Hematopoietic multipotent progenitor cell treated with erythropoietin and hydrocortisone succinate and interleukin-3 and kit ligand, for 8 days (in vitro differentiated cells): Measurements from ENCODE around the gene DCAF6.

Experiments used
- DNase-seq: peaks from one replicate; pipeline ENCODE4 v3.0.0-alpha.2; 2015

DCAF6 gene

DNA sequence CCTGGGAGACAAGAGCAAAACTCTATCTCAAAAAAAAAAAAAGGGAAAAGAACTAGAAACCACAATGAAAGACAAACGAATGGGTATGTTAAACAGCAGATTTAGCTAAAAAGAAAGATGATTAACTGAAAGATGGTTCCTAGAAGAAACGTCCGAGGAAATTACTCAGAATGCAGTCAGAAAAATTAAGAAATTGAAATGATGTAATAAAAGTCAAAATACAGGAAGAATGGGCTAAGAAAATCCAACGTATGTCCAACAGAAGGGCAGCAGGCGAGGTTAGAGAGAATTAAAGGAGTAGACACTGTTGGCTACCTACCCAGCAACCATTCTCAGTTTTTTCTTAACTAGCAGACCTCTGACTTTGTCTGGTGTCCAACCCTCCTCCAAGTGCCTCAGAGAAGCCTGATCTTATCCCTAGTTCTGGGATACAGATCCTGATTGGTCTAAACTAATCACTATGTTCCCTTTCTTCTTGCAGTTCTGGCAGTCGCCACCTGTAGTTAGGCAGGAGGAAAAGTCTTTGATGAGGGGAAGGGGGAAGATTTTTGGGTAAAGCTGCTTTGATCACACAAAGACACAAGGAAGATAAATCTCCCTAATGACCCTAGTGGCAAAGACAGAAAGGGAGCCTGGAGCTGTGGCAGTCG lies 174.5 kb downstream of the DCAF6 start:
- DNase-seq: no peak

DNA sequence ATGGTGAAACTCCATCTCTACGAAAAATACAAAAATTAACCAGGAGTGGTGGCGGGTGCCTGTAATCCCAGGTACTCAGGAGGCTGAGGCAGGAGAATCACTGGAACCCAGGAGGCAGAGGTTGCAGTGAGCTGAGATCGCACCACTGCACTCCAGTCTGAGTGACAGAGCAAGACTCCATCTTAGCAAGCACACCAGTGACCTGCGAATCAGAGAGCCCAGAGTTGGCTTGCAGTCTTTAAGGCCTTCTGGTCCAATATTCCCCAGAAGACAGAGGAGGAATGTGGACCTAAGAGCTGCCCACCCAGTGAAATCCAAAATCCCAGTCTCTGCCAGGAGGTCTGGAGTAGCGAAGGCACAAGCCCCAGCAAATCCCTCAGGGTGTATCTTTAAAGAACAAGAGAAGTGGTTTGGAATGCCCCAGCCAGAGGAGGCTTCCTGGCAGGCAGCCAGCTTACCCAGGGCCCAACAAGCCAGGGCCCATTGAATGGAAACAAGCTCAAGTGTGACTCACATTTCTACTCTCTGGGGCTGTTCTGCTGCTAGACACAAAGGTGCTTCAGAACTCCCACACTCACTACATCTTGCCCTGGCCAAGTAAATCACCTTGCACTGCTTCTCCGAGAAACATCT lies 176.3 kb downstream of the DCAF6 start:
- peak; percentile 63 for DNase-seq

DNA sequence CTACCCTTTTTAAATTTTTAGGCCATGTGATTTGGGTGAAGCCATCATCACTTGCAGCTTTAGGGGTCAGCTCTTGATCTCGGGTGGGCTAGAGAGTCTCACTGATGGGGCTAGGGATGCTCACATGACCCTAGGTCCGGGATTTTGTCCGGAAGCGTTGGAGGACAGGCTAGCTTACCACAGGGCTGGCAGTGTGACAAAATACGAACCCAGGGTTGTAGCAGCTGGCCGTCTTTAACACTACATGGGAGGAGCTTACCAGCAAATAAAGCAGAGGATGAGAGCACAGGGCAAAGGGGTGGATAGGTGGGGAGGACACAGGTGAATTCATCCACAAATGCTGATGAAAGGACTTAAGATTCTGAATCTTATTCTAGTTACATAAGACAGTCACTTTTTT lies 178.4 kb downstream of the DCAF6 start:
- DNase-seq: no peak

DNA sequence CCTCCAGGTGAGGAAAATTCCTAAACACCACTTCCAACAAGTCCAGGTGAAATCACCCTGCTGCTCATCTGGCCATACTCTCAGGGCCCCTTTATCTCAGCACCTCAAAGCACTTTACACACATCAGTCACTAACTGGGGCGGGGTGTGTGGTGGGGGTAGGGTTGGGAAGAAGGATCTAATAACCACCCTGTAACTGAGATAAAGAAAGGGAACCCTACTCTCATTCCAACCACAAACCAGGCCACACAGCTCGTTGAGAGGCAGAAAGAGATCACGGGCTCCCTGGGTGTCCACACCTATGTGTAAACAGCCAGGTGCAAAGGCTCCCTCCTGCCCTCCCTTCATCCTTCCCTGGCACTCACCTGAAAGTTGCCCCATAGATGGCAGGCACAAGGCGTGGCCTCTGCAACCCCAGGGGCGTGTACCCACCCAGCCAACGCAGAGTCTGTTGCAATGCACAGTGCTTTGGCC lies 179.9 kb downstream of the DCAF6 start:
- DNase-seq: no peak

DNA sequence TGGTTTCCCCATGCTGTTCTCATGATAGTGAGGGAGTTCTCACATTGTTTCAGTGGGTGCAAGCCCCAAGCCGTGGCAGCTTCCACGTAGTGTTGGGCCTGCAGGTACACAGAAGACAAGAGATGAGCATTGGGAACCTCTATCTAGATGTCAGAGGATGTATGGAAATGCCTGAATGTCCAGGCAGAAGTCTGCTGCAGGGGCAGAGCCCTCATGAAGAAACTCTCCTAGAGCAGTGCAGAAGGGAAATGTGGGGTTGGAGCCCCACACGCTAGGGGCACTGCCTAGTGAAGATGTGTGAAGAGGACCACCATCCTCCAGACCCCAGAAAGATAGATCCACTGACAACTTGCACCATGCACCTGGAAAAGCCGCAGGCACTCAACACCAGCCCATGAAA lies 183.3 kb downstream of the DCAF6 start:
- DNase-seq: no peak

DNA sequence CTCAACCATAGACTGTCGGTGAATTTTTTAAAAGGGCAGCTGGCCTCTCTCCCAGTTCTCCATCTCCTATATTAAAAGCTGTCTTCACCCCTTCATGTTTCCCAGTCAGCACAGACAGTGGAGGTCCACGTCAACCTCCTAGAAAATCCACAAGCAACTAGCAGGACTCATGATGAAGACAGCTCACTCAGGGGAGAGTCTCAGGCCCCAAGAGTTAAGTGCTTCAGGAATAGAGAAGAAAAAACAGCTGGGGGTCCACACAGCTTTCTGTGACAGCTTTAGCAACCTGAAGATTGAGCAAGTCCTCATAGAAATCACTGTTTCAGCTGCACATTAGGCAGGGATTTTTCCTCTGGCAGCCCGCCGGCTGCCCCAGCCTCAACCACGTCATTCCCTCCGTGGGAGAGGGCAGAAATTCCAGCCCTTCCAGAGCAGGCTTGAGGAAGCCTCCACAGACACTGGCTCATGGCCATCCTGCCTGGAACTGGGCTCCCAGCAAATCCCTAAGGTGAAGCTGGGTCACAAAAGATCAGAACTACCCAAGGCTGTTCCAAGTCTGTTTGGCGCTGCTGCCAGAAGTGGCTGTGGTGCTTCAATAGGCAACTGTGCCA lies 185.0 kb downstream of the DCAF6 start:
- DNase-seq: no peak

DNA sequence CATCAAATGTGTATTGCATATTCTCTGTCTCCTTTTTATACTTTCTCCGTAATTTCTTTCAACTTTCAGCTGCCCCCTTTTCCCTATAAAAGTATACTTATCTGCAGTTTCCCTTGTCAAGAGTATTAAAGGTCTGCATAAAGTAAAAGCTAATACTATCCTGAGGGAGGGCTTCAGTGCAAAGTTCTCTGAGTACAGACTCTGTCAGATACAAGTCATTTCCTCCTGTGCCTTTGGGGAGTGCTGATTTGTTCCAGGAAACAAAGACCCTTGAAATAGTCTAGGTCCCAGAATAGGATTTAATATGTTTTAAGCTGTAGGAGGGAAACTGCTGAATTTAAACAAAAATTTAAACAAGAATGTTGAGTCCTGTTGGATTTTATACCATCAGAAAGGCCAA lies 188.6 kb downstream of the DCAF6 start:
- DNase-seq: no peak
